Breast epithelium (tissue), 3 donors: Measurements from ENCODE around the gene AGPAT3.

Experiments
- CTCF ChIP-seq, 3 donors: fragments of 450-650 bp; IDR thresholded peaks; one replicate each; pipeline ENCODE4 v1.5.1; 2016 to 2017; ENCODE audit warnings: antibody characterized with exemption in 3 of 3, mild to moderate bottlenecking in 3 of 3, moderate library complexity in 3 of 3
- POLR2AphosphoS5 ChIP-seq, 3 donors: sonication (generic); formaldehyde crosslinking; IDR thresholded peaks; one replicate each; pipeline ENCODE4 v1.6.1; 2017; ENCODE audit warnings: antibody characterized with exemption in 3 of 3

- no peak for TF ChIP-seq CTCF (IDR thresholded peaks at IDR 0.05)
- no peak for TF ChIP-seq POLR2AphosphoS5 (IDR thresholded peaks at IDR 0.05)
These were observed 152.6 kb downstream of the AGPAT3 start for GRCh38 chr21:44017601-44018000.
